Endothelial cell of umbilical vein (primary cell): ENCODE data around the gene HYAL2.

Source experiments
- CTCF ChIP-seq, 2 donors: IDR thresholded peaks; 1 replicate in 1 of 2; 2 replicates in 1 of 2; pipeline ENCODE4 v1.5.1; 2011; ENCODE audit warnings: low read length in 2 of 2, mild to moderate bottlenecking in 2 of 2, moderate library complexity in 2 of 2, control low read depth in 1 of 2, inconsistent platforms in 1 of 2, low read depth in 1 of 2; ENCODE audit not compliant: insufficient read depth in 1 of 2; ENCODE audit errors: extremely low read depth in 1 of 2
- EZH2 ChIP-seq: IDR thresholded peaks from 2 replicates; pipeline ENCODE4 v1.6.1; 2012; ENCODE audit warnings: borderline replicate concordance, low read depth, mild to moderate bottlenecking, moderate library complexity, low read length, inconsistent platforms; ENCODE audit not compliant: severe bottlenecking
- JUN ChIP-seq: IDR thresholded peaks from 2 replicates; pipeline ENCODE4 v1.6.1; 2011; ENCODE audit warnings: borderline replicate concordance, low read depth; ENCODE audit not compliant: insufficient read length, insufficient read depth
- MAX ChIP-seq: IDR thresholded peaks from 2 replicates; pipeline ENCODE4 v1.6.1; 2011; ENCODE audit not compliant: insufficient read depth, insufficient read length
- MYC ChIP-seq: IDR thresholded peaks from one replicate; pipeline ENCODE4 v1.6.1; 2011; ENCODE audit warnings: mild to moderate bottlenecking, low read depth, low read length
- POLR2A ChIP-seq: IDR thresholded peaks from 2 replicates; pipeline ENCODE4 v1.6.1; 2012; ENCODE audit warnings: low read depth, mild to moderate bottlenecking, control low read depth, low read length
- POLR2AphosphoS5 ChIP-seq: IDR thresholded peaks from 2 replicates; pipeline ENCODE4 v1.6.1; 2012; ENCODE audit warnings: low read depth, mild to moderate bottlenecking, control low read depth, low read length, moderate library complexity; ENCODE audit not compliant: insufficient read depth

DNA sequence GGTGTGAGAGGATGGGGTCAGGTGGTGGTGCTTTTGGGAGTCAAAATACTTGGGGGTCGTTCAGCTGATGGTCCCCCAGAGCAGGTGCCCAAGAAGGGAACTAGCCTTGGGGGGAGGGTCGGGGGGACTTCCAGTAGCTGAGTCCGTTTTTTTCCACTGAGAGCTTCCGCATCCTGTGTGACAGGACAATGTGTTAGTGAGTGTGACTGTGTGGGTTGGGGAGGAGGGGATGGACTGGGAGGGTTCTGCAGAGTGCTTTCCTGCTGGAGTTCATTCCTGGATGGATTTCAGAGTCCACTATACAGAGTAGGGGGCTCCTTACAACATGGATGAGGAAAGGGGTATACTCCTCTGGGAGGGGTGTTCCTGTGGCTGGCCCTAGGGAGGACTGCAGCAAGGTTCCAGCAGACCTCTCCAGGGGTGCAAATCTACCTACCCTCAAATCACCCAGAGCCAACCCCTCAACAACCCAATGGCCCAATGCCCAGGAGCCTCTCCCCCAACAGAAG lies 601 bp upstream of the HYAL2 start:
- no peak for TF ChIP-seq CTCF (IDR thresholded peaks at IDR 0.05; ENCODE audit: extremely low read depth in 1 of 2, insufficient read depth in 1 of 2, low read depth in 1 of 2, low read length in 2 of 2)
- TF ChIP-seq POLR2A: no peak
- TF ChIP-seq EZH2: no peak
- no peak for TF ChIP-seq MYC
- no peak for TF ChIP-seq JUN
- no peak for TF ChIP-seq POLR2AphosphoS5
- TF ChIP-seq MAX: no peak
